Stimulated activated CD4-positive, alpha-beta T cell treated with anti-CD3 and anti-CD28 coated beads, Interleukin-2, amount 100 ng/mL, for 4 hours (primary cell): ENCODE measurements around the gene PRPF31.

Experiments
- DNase-seq: peaks from one replicate; pipeline ENCODE4 v3.0.0-alpha.2; 2020; ENCODE audit warnings: low read depth

The PRPF31 gene

DNA sequence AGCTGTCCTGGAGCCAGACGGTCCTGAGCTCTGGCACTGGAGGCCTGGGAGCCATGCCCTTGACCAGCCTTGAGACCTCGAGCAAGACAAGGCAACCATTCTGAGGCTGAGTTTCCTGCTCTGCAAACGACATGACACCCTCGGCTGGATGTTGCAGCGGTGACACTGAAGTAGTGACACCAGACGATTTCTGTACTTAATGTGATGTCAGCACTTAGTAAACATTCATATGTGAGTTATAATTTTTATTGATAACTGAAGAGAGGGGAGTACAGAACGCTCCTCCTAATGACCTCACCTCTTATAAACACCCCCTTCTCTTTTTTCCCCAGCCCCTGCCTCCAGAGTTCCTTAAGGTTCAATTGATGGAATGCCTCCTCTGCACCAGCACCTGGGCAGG is 7.1 kb upstream of the PRPF31 start:
- no peak for DNase-seq

DNA sequence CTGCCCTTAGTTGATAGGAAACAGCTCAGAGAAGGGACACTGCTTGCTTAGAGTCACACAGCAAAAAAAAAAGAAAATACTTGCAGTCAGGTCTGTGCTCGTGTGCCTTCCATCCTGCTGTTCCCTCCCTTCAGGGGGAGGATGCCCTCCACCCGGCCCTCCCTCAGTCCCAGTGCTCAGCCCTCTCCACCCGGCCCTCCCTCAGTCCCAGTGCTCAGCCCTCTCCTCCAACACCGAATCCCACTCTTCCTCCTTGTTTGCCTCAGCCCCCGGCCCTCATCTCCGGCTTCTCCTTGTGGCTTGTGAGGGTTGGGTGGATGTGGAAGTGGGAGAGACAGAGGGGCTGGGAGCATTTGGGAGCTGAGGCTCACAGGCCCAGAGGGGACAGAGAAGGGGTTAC is 5.9 kb upstream of the PRPF31 start:
- no peak for DNase-seq

DNA sequence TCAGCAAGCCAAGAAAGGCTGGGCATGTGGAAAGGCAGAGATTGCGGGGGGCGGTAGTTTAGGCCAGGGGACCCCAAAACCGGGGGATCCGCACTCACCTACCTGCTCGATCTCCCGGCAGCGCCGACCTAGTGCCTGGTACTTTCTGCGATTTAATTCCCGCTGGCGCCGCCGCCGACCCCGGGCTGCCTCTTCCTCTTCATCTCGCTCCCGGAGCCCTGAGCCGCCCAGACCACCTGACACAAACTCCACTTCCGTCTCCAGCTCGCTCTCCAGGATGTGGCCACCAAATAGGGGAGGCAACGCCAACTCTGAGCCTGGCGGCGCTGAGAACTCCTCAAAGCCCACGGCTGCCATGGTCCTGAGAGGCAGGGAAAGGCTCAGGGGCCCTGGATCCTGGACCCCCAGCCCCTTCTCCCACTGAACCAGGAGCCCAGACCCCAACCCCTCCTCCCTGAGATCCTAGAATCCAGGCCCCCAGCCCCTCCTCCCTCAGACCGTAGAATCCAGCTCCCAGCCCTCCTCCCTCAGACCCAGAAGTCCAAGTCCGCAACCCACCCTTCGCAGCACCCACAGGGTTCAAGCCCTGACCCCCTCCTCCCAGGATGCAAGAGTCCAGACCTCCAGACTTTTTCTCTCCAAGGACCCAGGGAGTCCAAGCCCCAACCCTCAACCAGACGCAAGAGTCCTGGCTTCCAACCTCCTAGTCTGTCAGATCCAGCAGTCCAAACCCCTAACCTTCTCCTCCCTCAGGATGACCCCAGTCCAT is 1.0 kb upstream of the PRPF31 start:
- no peak for DNase-seq

DNA sequence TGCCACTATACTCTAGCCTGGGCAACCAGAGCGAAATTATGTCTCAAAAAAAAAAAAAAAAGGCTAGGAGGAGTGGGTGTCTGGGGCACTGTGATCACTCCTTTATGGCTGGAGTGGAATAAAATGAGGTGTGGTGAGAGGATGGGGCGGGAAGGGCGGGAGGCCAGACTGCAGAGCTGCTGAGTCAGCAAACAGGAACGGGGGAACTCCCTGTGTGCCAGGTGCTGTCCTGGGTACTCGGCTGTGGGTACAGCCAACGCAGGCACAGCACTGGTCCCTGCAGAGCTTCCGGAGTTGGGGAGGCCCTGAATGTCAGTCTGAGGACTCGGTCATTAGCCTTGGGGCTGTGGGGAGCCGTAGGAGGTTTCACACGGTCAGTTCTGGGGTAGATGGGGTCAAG is 5.7 kb downstream of the PRPF31 start:
- DNase-seq = no peak

DNA sequence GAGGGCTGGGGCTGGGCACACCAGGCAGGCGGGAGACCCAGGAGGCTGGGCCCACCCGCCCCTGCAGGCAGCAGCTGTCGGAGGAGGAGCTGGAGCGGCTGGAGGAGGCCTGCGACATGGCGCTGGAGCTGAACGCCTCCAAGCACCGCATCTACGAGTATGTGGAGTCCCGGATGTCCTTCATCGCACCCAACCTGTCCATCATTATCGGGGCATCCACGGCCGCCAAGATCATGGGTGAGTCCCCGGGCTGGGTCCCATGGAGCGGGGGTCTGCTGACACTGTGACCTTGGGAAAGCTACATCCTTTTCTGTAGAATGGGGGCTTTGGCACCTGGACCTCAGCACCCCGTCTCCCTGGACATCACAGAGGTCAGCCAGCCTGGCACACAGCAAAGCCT is 8.1 kb downstream of the PRPF31 start:
- DNase-seq = no peak

DNA sequence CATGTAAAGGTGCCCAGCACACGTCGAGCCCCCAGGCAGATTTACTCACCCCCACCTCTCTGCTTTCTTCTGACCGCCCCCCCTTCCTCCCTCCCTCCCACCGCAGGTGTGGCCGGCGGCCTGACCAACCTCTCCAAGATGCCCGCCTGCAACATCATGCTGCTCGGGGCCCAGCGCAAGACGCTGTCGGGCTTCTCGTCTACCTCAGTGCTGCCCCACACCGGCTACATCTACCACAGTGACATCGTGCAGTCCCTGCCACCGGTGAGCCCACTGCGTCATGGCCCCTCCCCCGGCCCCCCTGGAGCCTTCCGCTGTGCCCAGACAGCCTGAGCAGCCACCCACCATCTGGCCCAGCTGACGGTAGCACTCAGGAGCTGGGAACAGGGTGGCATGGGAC is 8.8 kb downstream of the PRPF31 start:
- no peak for DNase-seq

DNA sequence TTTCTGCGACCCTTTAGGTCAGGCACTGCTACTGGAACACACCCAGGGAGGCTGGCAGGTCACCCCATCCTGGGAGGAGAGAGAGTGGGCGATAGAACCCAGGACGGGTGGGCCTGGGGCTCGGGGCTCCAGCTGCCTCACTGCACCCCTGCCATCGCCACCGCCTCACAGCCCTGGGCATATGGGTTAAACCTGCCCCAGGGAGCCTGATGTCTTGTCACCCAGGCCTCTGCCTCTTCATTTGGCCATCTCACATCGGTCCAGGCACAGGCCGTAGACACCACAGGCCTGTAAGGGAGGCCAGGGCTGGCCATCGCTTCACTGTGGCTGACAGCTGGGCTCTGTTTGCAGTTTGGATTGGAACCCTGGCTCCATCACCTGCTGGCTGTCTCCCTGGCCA is 10.2 kb downstream of the PRPF31 start:
- DNase-seq = no peak

DNA sequence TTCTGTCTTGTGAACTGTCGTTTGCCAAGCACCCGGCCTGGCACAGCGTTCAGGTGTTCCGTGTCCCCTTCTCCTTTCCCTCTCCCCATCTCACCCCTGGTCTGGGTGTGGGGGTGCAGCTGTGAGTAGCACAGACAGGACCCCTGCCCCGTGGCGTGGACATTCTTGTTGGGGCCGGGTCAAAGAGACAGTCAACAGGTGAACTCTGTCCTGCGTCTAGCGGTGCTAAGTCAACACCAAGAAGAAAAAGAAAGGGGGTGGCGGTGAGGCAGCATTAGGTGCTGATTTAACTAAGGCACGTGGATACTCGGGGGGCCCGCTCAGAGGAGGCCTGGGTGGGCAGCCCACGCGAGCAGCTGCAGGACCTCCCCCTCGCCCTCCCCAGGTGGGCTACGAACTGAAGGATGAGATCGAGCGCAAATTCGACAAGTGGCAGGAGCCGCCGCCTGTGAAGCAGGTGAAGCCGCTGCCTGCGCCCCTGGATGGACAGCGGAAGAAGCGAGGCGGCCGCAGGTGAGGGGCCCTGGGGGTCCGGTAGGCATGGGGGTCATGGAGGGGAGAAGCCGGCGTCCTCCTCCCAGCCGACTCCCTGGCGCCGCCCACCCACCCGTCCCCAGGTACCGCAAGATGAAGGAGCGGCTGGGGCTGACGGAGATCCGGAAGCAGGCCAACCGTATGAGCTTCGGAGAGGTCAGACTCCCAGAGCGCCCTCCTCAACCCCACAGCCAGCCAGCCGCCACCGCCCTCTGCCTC is 12.3 kb downstream of the PRPF31 start:
- DNase-seq = no peak

DNA sequence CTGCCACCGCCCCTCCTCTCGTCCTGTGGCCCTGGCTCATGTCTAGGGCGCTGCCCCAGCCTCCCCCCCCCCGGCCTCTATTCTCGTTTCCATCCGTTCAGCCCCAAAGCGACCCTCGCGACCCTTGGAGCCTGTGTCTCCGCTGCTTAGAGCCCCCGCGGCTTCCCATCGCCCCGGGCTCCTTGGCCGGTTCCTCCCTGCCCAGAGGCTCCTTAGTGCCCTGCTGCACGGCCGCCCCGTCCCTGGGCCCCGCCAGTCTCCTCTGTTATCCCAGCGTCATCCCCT is 12.8 kb downstream of the PRPF31 start:
- DNase-seq = no peak

DNA sequence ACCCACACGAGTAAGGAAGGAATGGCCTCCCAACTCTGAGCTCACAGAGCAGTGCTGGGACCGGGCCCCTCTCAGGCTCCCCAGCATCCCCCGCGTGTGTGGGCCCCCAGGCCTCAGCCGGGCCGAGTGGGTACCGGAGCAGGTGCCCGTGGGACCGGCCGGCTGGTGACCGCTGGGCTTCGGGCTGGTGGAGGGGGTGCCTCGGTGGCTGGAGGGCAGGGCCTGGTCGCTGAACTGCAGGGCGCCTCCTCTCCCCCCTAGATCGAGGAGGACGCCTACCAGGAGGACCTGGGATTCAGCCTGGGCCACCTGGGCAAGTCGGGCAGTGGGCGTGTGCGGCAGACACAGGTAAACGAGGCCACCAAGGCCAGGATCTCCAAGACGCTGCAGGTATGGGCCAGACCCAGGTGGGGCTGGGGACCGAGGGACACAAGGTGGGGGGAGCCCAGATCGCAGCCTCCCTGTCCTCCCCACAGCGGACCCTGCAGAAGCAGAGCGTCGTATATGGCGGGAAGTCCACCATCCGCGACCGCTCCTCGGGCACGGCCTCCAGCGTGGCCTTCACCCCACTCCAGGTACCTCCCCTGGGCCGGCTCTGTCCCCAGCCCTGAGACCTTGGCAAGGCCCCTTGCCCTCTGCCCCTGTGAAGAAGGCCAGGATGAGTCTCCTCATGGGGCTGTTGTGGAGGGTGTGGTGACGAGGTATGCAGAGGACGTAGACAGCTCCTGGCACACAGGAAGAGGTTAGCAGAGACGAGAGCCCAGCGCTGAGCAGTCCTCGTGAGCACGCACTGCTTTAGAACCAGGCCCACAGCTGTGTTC is 13.5 kb downstream of the PRPF31 start:
- no peak for DNase-seq

DNA sequence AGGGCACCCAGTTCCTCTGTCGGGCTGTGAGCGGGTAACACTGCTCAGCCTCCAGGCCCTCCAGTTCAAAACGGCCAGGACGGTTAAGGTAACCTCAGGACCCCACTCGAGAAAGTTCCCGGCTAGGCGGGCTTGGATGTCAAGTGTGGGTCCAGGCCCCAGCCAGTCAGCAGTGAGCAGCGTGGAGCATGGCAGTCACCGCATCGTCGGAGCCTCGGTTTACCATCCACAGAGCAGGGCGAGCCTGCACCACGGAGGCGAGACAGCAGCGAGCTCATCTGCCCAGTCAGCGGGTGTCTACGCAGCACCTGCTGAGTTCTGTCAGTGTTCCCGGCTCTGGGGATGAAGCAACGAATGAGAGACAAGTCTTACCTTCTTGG is 14.1 kb downstream of the PRPF31 start:
- DNase-seq = no peak

DNA sequence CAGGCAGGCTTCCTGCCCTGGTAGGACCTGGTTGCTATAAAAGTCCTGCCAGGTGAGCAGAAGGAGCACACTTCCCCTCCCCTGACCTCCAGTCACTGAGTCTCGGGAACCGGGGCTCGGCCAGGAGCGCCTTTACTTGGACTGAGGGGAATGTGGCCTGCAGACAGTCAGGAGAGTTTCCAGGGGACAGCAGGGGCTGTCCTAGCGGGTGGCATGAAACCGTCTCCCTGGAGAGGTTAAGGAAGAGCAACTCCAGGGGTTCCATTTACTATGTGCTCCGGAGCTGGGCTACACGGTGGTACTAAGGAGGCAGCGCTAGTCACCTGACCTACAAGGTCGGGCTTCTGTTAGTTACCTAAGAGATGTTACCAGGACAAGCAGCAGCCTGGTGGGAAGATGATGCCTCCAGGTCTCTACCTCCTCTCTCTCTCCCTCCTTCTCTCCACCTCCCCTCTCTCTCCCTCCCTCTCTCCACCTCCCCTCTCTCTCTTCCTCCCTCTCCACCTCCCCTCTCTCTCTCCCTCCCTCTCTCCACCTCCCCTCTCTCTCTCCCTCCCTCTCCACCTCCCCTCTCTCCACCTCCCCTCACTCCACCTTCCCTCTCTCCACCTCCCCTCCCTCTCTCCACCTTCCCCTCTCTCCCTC is 17.9 kb downstream of the PRPF31 start:
- DNase-seq = no peak

DNA sequence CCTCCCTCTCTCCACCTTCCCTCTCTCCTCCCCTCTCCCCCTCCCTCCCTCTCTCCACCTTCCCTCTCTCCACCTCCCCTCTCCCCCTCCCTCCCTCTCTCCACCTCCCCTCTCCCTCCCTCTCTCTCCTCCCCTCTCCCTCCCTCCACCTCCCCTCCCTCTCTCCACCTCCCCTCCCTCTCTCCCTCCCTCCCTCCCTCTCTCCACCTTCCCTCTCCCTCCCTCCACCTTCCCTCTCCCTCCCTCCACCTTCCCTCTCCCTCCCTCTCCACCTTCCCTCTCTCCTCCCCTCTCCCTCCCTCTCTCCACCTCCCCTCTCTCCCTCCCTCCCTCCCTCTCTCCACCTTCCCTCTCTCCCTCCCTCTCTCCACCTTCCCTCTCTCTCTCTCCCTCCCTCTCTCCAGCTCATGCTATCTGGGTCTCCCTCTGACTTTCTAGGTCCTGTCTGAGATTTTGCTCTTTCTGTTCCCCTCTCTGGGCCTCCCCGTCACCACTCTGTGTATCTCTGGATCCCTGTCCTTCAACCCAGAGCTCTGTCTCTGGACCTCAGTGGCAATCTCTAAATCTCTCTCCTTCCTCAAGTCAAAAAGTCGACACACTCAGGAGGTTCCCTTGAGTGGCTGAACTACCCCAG is 18.5 kb downstream of the PRPF31 start:
- no peak for DNase-seq

DNA sequence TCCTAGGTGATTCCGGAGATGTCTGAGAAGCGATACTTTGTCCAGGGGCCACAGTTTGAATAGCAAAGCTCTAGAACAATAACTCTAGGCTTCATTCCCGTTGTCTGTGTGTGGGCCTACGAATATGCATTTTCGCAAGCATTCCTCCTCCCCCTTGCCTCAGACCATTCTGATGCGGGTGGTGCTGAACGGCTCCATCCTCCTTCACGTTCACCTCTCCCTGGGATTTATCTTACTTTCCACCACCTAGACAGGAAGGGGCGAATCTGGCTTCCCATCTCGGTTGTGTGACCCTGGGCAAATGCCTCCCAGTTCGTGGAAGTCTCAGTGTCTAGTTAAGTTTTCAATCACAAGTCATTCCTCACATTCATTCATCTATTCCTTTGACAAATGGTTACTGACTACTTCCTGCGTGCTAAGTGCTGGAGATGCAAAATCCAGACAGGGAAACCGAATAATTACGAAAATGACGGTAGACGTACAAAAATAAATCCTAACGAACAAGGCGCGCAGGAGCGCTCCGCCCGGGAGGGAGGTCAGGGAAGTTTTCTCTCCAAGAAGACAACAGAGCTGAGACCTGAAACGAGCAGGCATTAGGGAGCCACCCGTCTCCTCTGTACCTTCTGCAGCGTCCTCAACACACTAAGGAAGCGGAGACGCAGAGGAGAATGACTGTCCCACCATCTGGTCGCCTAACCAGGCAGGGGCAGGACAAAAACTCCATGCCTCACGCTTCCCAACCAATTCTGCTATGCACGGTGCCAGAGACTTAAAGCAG is 20.7 kb downstream of the PRPF31 start:
- no peak for DNase-seq

DNA sequence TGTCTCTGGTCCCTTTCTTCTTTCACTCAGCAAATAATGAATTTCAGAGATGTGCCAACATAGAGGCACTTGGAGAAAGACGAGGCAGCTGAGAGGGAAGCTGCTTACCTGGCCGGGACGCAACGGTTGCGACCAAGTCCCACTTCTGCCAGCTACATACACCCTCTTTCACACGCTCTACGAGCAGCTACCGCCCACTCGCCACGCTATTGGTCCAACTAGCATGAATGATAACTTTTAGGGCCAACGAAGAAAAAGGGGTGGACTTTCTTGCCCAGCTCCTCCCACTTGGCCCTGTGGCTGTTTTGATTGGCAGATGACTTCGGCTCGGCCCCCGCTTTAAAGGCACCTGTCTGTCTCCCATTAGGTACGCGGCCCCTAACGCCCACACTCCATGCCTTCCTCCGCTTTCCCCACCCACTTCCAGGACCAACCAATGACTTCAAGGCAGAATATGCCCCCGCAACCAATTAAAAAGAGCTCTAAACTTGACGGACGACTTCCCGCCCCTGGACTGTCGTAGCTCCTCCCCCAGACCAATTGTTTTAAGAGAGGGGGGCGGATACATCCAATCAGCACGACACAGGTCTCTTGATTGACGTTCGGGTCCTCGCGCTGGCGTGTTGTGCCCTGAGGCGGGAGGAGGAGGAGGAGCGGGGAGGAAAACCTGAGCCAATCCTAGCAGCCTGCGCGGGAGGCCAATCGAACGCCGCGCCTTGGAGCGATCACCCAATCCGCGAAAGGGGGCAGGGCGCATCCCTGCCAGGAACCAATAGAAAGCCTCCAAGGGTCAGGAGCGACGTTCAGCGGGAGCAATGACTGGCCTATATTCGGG is 21.5 kb downstream of the PRPF31 start:
- DNase-seq = peak; percentile 99

DNA sequence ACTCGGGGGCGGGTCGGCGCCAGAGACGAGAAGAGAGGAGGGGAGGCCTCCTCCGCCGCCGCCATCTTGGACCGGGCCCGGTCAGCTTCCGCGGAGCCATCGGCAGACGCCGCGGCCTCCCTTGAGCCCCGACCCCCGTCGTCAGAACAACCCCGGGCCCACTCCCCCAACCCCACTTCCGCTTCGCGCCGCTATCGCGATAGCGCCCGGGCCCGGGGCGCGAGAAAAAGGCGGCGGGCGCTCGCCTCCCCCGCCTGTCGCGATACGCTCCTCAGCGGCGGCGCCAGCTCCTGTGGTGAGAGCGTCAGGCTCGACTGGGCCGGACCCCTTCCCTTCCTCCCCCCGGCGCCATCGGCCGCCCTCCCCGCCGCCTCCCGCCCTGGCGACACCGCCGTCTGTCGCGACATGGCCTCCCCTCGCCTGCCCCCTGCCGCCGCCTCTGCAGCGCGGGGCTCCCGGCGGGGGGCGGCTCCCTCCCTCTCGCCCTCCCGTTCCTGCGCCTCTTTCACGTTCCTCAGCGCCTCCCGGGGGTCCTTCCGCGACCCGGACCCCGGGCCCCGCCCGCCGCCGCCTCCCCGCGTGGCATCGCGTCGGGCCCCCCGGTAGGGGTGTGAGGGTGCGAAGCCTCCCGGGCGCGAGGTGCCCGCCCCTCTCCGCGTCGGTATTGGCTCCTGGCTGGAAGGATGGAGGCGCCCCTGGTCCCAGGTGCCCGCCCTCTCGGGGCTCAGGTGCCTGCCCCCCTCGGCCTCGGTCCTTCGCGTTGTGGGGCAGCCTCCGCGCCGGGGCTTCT is 22.3 kb downstream of the PRPF31 start, which contains the start of gene CNOT3:
Gene CNOT3 (plus strand): TSS at position 64 of the 790 bp plus-strand sequence. CDS start 5,217 bp downstream, outside the sequence.
- DNase-seq = no peak

DNA sequence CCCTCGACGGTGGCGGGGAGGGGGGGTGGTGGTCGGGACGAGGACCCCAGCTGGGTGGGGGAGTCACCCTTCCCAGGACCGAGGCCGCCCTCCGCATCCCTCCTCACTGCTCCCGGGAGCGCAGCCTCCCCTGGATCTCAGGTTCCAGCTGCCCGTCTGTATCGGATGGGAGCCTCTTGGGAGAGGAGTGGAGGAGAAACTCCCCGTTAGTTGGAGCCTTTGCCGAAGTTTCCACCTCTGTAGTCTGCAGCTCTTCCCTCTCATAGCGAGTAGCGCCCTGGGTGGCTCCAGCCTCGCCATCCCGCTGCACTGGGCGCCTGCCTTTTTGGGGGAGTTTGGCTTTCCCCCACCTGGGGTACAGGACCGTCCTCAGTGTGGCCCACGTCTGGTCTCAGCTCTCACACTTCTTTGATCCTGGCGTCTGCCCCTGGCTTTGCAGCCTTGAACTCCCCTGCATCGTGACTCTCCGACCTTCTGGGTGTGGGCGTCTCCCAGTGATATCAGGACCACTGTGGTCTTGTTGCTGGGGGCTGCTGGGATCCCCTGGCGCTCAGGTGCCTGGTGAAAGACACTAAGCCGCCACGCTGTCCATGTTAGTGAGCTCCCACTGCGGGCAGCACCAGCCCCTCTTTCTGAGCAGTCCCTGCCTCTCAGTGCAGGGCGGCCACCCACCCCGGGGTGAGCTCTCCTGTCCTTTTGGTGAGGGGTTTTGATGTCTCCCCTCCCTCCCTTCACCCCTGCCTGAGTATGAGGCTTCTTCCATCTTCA is 23.1 kb downstream of the PRPF31 start:
- no peak for DNase-seq

DNA sequence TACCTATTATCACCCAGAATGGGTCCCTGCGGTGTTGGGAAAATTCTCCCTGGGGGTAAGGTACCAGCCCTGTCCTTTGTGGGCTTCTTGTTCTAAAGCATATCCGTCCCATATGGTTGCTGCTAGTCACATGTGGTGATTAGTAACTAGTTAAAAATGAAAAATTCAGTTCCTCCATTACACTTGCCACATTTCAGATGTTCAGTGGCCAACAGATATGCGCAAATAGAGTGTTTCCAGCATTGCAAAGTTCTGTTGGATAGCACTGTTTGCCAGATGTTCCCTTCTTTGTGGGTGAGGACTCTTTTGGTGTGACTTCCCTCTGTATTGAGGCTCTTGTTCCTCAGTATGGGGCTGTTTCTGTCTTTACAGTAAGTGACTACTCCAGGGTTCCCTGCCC is 25.8 kb downstream of the PRPF31 start:
- DNase-seq = no peak
